ENCODE results near the gene RNF150. TPM values are rescaled to one million over a fixed set of nuclear protein-coding genes. Genes with fewer than 3 reads are reported as not detected.

The RNF150 gene
- total and polyA plus RNA-seq, 3 donors from 2014 or later, result 4.7 to 7.8 (median 6.5) TPM

DNA sequence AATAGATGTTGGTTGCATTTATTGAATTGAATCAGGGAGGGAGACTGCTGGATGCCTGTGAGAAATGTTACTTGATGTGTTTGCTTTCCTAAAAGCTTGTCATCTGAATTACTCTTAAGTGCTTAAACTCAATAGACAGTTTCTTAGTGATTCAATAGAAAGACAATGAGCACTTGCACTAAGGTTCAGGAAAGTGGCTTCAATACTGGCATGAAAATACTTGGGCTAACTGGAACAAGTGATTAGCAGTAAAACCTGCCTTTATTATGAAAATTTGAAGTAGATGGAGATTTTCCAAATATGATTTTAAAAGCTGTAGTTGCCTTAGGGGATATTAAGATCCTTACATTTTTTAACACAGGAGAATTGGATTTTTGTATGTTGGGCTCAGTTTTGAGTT is 123.3 kb downstream of the RNF150 start:
- TF ChIP-seq CTCF (IDR thresholded peaks at IDR 0.05) (no peak), POLR2A (IDR thresholded peaks at IDR 0.05) (no peak)
- no peak for DNase-seq
- H3K27me3 ChIP-seq, result no peaks in the 10 kb centered on the region
- H3K4me3 ChIP-seq, result no peak overlapping the region
- H3K4me1 ChIP-seq, result no peaks in the 10 kb centered on the region
- no peaks in the 10 kb centered on the region for H3K36me3 ChIP-seq (ENCODE audit: low read depth, missing control alignments)
- intact Hi-C loops (cut with DNase I; ENCODE audit: low total_unique reads), result no loop called here
- no peak overlapping the region for H3K27ac ChIP-seq
- H3K9me3 ChIP-seq, result no peaks in the 10 kb centered on the region

DNA sequence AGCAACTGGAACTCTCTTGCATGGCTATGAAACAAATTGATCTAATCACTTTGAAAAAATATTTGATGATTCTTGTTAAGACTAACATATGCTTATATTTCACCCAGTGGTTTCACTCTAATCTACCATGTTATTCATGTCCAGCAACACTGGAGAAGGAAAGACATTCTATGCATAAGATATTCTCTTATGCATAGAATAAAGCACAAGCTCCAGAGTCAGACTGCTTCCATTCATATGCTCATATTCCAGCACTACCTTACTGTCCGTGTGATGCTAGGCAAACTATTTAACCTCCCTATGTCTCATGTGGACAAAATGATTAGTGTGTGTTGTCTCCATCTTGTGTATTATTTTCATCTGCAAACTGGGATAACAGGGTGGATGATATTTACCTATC is 124.1 kb downstream of the RNF150 start:
- Histone ChIP-seq H3K9me3 (no peaks in the 10 kb centered on the region), H3K27me3 (no peaks in the 10 kb centered on the region), H3K36me3 (ENCODE audit: low read depth, missing control alignments) (no peaks in the 10 kb centered on the region), H3K27ac (no peak overlapping the region), H3K4me1 (no peaks in the 10 kb centered on the region), H3K4me3 (no peak overlapping the region)
- DNase-seq, result no peak
- 83 to 98% methylated on average over 1 of the region's 1 CpG for WGBS, 2 donors
- intact Hi-C loops (cut with DNase I; ENCODE audit: low total_unique reads), result no loop called here
- TF ChIP-seq CTCF (IDR thresholded peaks at IDR 0.05), result no peak
- no peak for TF ChIP-seq POLR2A (IDR thresholded peaks at IDR 0.05)

DNA sequence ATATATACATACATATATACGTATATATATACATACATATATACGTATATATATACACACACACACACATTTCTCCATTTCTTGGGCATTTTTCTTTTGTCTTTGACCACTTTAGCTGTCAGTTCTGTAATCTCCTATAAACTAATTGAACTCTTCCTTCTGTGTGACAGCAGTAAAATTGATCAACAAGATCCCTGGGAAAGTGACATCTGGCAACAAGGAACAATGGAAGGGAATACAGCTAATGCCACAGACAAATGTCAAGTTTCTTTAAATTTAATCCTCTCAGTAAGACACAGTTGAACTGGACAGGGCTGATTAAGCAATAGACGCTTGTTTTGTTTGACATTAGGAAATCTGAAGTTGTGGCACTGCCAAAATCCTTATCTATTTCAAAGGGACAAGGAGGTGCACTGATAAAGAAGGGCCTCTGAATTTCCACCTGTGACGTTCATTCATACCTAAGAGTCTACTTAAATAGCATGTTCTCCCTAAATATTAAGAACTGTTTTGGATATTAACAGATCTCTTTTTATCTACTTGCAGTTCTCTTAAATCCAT is 126.9 kb downstream of the RNF150 start:
- intact Hi-C loops (cut with DNase I; ENCODE audit: low total_unique reads), result no loop called here
- no peak overlapping the region for H3K4me3 ChIP-seq
- DNase-seq, result no peak
- H3K4me1 ChIP-seq, result no peaks in the 10 kb centered on the region
- TF ChIP-seq POLR2A (IDR thresholded peaks at IDR 0.05) (no peak), CTCF (IDR thresholded peaks at IDR 0.05) (no peak)
- no peaks in the 10 kb centered on the region for H3K9me3 ChIP-seq
- no peaks in the 10 kb centered on the region for H3K36me3 ChIP-seq (ENCODE audit: low read depth, missing control alignments)
- H3K27me3 ChIP-seq, result no peaks in the 10 kb centered on the region
- no peak overlapping the region for H3K27ac ChIP-seq
- 74 to 82% methylated on average over 4 of the region's 4 CpGs for WGBS, 2 donors

DNA sequence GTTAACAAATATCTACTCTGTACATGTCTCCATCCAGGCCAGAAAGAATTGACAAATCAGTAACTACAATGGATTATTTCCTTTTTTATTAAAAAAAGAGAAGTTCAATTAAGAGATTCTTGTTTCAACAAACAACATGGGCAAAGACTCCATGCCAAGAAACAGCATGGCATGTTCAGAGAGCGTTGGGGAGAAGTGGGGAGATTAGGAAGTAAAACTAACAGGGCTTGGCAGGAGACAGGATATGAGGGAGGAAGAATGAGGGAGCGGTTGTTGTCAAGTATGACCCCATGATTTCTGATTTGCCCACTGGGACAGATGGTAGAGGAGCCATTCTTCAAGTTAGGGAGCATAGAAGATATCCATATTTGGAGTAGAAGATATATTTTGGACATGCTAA is 128.4 kb downstream of the RNF150 start:
- no peak for TF ChIP-seq POLR2A (IDR thresholded peaks at IDR 0.05)
- TF ChIP-seq CTCF (IDR thresholded peaks at IDR 0.05), result no peak
- Histone ChIP-seq H3K36me3 (ENCODE audit: low read depth, missing control alignments) (no peaks in the 10 kb centered on the region), H3K9me3 (no peaks in the 10 kb centered on the region), H3K4me1 (no peaks in the 10 kb centered on the region), H3K27ac (no peak overlapping the region), H3K4me3 (no peak overlapping the region), H3K27me3 (no peaks in the 10 kb centered on the region)
- DNase-seq, result no peak
- intact Hi-C loops (cut with DNase I; ENCODE audit: low total_unique reads), result no loop called here
- 86 to 89% methylated on average over 2 of the region's 2 CpGs for WGBS, 2 donors

DNA sequence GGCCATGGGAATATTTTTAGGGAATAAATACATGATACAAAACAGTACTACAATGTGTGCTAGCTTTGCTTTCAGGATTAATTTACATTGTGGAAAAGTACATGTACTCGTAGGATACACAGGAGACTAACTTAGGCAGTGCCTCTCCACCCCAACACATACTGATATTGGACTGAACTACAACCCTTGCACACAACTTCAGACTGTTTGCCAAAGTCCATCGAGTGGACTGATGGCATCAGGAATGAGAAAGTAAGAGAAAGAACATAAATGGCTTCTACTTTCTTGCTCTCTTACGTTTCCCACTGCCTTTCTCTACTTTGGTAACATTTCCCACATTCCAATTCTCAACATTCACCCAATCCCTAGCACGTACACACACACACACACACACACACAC is 130.1 kb downstream of the RNF150 start:
- DNase-seq, result no peak
- Histone ChIP-seq H3K4me1 (no peaks in the 10 kb centered on the region), H3K27ac (no peak overlapping the region), H3K4me3 (no peak overlapping the region), H3K9me3 (no peaks in the 10 kb centered on the region), H3K27me3 (no peaks in the 10 kb centered on the region), H3K36me3 (ENCODE audit: low read depth, missing control alignments) (no peaks in the 10 kb centered on the region)
- TF ChIP-seq POLR2A (IDR thresholded peaks at IDR 0.05) (no peak), CTCF (IDR thresholded peaks at IDR 0.05) (no peak)
- 70 to 81% methylated on average over 4 of the region's 4 CpGs for WGBS, 2 donors
- intact Hi-C loops (cut with DNase I; ENCODE audit: low total_unique reads), result no loop called here
